GM12878 (cell line): Measurements from ENCODE around the gene VGLL4. TPM values are rescaled to one million over a fixed set of nuclear protein-coding genes. Genes with fewer than 3 reads are reported as not detected.

Experiments used
- ATAC-seq: fragments of 200-7000 bp; cut with Tn5 transposase; 3 replicates; pipeline ENCODE4 v1.9.1; 2020; ENCODE audit warnings: mild to moderate bottlenecking, moderate library complexity
- BruUV-seq: library from RNA; stranded (reverse); fragments of 400-500 nt; replicated peaks from 2 replicates; lab custom pipeline; 2021; lab: Mats Ljungman, UMichigan
- CTCF ChIA-PET: fragments of 300-600 bp; sonication (Branson Sonifier 250); formaldehyde crosslinking; extraction: SDS; loops from one replicate; lab custom pipeline; 2021; ENCODE audit warnings: inconsistent platforms; lab: Yijun Ruan, JAX
- POLR2A ChIA-PET: fragments of 350-600 bp; formaldehyde crosslinking; extraction: SDS; loops from one replicate; lab custom pipeline; 2021; ENCODE audit warnings: inconsistent platforms; lab: Charles Lee
- RAD21 ChIA-PET: fragments of 300-600 bp; sonication (Branson Sonifier 250); formaldehyde crosslinking; loops from one replicate; lab custom pipeline; 2023; ENCODE audit warnings: antibody characterized with exemption; ENCODE audit not compliant: unreplicated experiment; lab: Charles Lee
- SMC1A ChIA-PET: fragments of 300-600 bp; sonication (Branson Sonifier 250); formaldehyde crosslinking; loops from one replicate; lab custom pipeline; 2023; ENCODE audit not compliant: unreplicated experiment, uncharacterized antibody; lab: Charles Lee
- DNase-seq: peaks from one replicate; pipeline ENCODE4 v3.0.0-alpha.2; 2011; ENCODE audit warnings: low read depth, low spot score
- FAIRE-seq: peaks from 3 replicates; lab custom pipeline; 2011; peaks lifted over from hg19 to GRCh38; lab: Jason Lieb, UNC
- H2AFZ ChIP-seq: 2 replicates; pipeline ENCODE4 v1.6.0; 2011; ENCODE audit warnings: low read depth, low read length, control low read depth; ENCODE audit not compliant: control insufficient read depth
- H3K27ac ChIP-seq: 2 replicates; pipeline ENCODE4 v1.5.1; 2011; ENCODE audit warnings: control low read depth; ENCODE audit not compliant: control insufficient read depth, insufficient read depth
- H3K27me3 ChIP-seq, 2 experiments: replicated peaks in 1 of 2; 2 replicates each; pipeline versions ENCODE4 v1.6.0 to v1.6.1; 2011; ENCODE audit warnings: low read length in 1 of 2; ENCODE audit not compliant: control insufficient read depth in 2 of 2, insufficient read depth in 2 of 2
- H3K36me3 ChIP-seq, 2 experiments: 2 replicates each; pipeline ENCODE4 v1.5.1; 2011; ENCODE audit warnings: low read length in 1 of 2; ENCODE audit not compliant: control insufficient read depth in 2 of 2, insufficient read depth in 2 of 2
- H3K4me1 ChIP-seq: 2 replicates; pipeline ENCODE4 v1.6.1; 2011; ENCODE audit warnings: mild to moderate bottlenecking, low read length, moderate library complexity, mixed read lengths; ENCODE audit not compliant: control insufficient read depth, insufficient read depth
- H3K4me2 ChIP-seq: 2 replicates; pipeline ENCODE4 v1.6.0; 2011; ENCODE audit warnings: control low read depth; ENCODE audit not compliant: control insufficient read depth, insufficient read depth
- H3K4me3 ChIP-seq: fragments of 200-600 bp; sonication (generic); 2 replicates; pipeline ENCODE4 v1.5.1; 2016
- H3K79me2 ChIP-seq: 2 replicates; pipeline ENCODE4 v1.6.0; 2011; ENCODE audit warnings: low read length; ENCODE audit not compliant: control insufficient read depth, insufficient read depth
- H3K9ac ChIP-seq: 2 replicates; pipeline ENCODE4 v1.8.0; 2011; ENCODE audit warnings: low read length, control low read depth, mixed read lengths; ENCODE audit not compliant: control insufficient read depth, insufficient read depth
- H3K9me3 ChIP-seq: replicated peaks from 3 replicates; pipeline ENCODE4 v1.5.1; 2011; ENCODE audit warnings: mild to moderate bottlenecking, low read length; ENCODE audit not compliant: control insufficient read depth, insufficient read depth
- H4K20me1 ChIP-seq: 2 replicates; pipeline ENCODE4 v1.6.0; 2011; ENCODE audit not compliant: control insufficient read depth, insufficient read depth
- BRCA1 ChIP-seq: IDR thresholded peaks from 2 replicates; pipeline ENCODE4 v1.6.1; 2011; ENCODE audit warnings: low read depth, low read length, improper control_type of control experiment
- CEBPB ChIP-seq, 2 experiments: fragments of 150-350 bp in 1 of 2; IDR thresholded peaks; 2 replicates each; pipeline ENCODE4 v1.6.1; 2012 to 2014; ENCODE audit warnings: low read depth in 2 of 2, low read length in 2 of 2, borderline replicate concordance in 1 of 2, inconsistent platforms in 1 of 2
- CREM ChIP-seq: IDR thresholded peaks from 2 replicates; pipeline ENCODE4 v1.6.1; 2014; ENCODE audit warnings: antibody characterized with exemption, low read depth
- IKZF2 ChIP-seq, 2 experiments: fragments of 450-650 bp; IDR thresholded peaks; 2 replicates each; pipeline ENCODE4 v1.6.1; 2017; ENCODE audit warnings: mild to moderate bottlenecking in 2 of 2, moderate library complexity in 2 of 2
- MYC ChIP-seq: IDR thresholded peaks from 2 replicates; pipeline ENCODE4 v1.6.1; 2011; ENCODE audit warnings: mild to moderate bottlenecking, low read length, moderate library complexity, inconsistent platforms; ENCODE audit not compliant: insufficient read depth, insufficient replicate concordance, insufficient read length, severe bottlenecking
- NKRF ChIP-seq: fragments of 450-650 bp; conservative IDR thresholded peaks from 2 replicates; pipeline ENCODE4 v1.6.1; 2017; ENCODE audit warnings: mild to moderate bottlenecking, moderate library complexity
- NRF1 ChIP-seq: conservative IDR thresholded peaks from 2 replicates; pipeline ENCODE4 v1.6.1; 2011; ENCODE audit warnings: mild to moderate bottlenecking, low read depth, low read length, improper control_type of control experiment
- PAX8 ChIP-seq: fragments of 450-650 bp; IDR thresholded peaks from 2 replicates; pipeline ENCODE4 v1.6.1; 2017; ENCODE audit warnings: mild to moderate bottlenecking, moderate library complexity
- PBX3 ChIP-seq: IDR thresholded peaks from 2 replicates; pipeline ENCODE4 v1.6.1; 2011; ENCODE audit warnings: mild to moderate bottlenecking, low read depth, low read length, moderate library complexity; ENCODE audit not compliant: insufficient replicate concordance
- SIX5 ChIP-seq: IDR thresholded peaks from 2 replicates; pipeline ENCODE4 v1.6.1; 2011; ENCODE audit warnings: mild to moderate bottlenecking, low read depth, low read length, moderate library complexity; ENCODE audit not compliant: severe bottlenecking
- SP1 ChIP-seq: IDR thresholded peaks from one replicate; pipeline ENCODE4 v1.6.1; 2011; ENCODE audit warnings: low read depth, low read length
- SPI1 ChIP-seq: IDR thresholded peaks from 2 replicates; pipeline ENCODE4 v1.6.1; 2011; ENCODE audit warnings: low read depth, mild to moderate bottlenecking, low read length, moderate library complexity, borderline replicate concordance; ENCODE audit not compliant: insufficient read depth
- STAT3 ChIP-seq: IDR thresholded peaks from 2 replicates; pipeline ENCODE4 v1.6.1; 2011; ENCODE audit warnings: low read depth, low read length, improper control_type of control experiment
- TCF12 ChIP-seq: IDR thresholded peaks from 2 replicates; pipeline ENCODE4 v1.6.1; 2011; ENCODE audit warnings: low read depth, mild to moderate bottlenecking, low read length
- ZNF592 ChIP-seq: fragments of 450-650 bp; IDR thresholded peaks from 2 replicates; pipeline ENCODE4 v1.6.1; 2017; ENCODE audit warnings: mild to moderate bottlenecking, moderate library complexity
- WGBS: methylation state at CpG from one replicate; pipeline ENCODE4 v1.1.6; 2016; ENCODE audit warnings: low lambda C conversion rate; ENCODE audit not compliant: insufficient replicate concordance, insufficient coverage; ENCODE audit errors: missing lambda C conversion rate; 5-methylcytosine and 5-hydroxymethylcytosine counted together
- in situ Hi-C: fragments of 300-500 bp; cut with MboI; formaldehyde crosslinking; loops from 9 replicates; pipeline ENCODE4 v1.14.3; 2018; ENCODE audit warnings: mixed read lengths
- intact Hi-C: fragments of 100-400 bp; cut with micrococcal nuclease; formaldehyde crosslinking; loops from one replicate; pipeline ENCODE4 v1.14.2; 2022; ENCODE audit not compliant: unreplicated experiment
- polyA plus RNA-seq, 11 experiments: library from polyadenylated mRNA; depleted of rRNA in 4 of 11; unstranded in 6 of 11; stranded (reverse) in 5 of 11; fragments of >200 nt; fragmentation: Nextera tagmentation in 4 of 11; fragmentation: Illumina TruSeq in 1 of 11; extraction: Ambion mirVana in 4 of 11; extraction: Trizol in 1 of 11; gene quantifications; 1 replicate in 1 of 11; 2 replicates in 10 of 11; pipeline versions ENCODE4 v1.2.1 to v1.2.3, GENCODE V29; 2011 to 2016; ENCODE audit warnings: inconsistent platforms in 2 of 11, missing spikeins in 2 of 11, low read depth in 1 of 11
- total RNA-seq, 4 experiments: library from RNA; depleted of rRNA in 3 of 4; stranded (reverse); fragments of >200 nt in 3 of 4; fragmentation: Illumina TruSeq in 1 of 4; extraction: Trizol in 1 of 4; gene quantifications; 2 replicates each; pipeline versions ENCODE4 v1.2.1 to v1.2.3, GENCODE V29; 2013 to 2021

The VGLL4 gene
- total and polyA plus RNA-seq, 10 of the 15 experiments (the other 5 are each of a cell fraction or from before 2014, with no cell fraction given), result 0.44 to 38.1 (median 16.1) TPM

- H3K79me2 ChIP-seq, result peaks cover 1% of the 10 kb centered on the region
- ChIA-PET RAD21 (no interaction called here), CTCF (no interaction called here), SMC1A (interaction anchor here (1.6 kb wide), 1 partner anchor 48 kb away, joined by 3 read pairs; no protein-coding TSS in a partner anchor), POLR2A (interaction anchor here (1.0 kb wide), 1 partner anchor 9 kb away, joined by 3 read pairs; no protein-coding TSS in a partner anchor)
- no peak overlapping the region for H2AFZ ChIP-seq
- H3K4me2 ChIP-seq, result no peak overlapping the region
- intact Hi-C loops (no loop called here), in situ Hi-C loops (no loop called here)
- H3K36me3 ChIP-seq, result peaks cover 8 to 9% of the 10 kb centered on the region in 2 experiments
- no TSS peak for BruUV-seq
- no peaks in the 10 kb centered on the region for H3K9me3 ChIP-seq
- WGBS, result 98% methylated on average over 20 of the region's 20 CpGs
- DNase-seq (no peak), ATAC-seq (no peak), FAIRE-seq (no peak)
- H3K4me1 ChIP-seq, result no peaks in the 10 kb centered on the region
- no peaks in the 10 kb centered on the region for H3K27me3 ChIP-seq
- no peak overlapping the region for H3K9ac ChIP-seq
- H4K20me1 ChIP-seq, result no peaks in the 10 kb centered on the region; the same call in 1 of the 2 replicates
- H3K4me3 ChIP-seq, result no peak overlapping the region
- no peak overlapping the region for H3K27ac ChIP-seq
- TF ChIP-seq TCF12 (no peak), ZNF592 (no peak), NKRF (no peak), SP1 (no peak), SPI1 (no peak), MYC (no peak), BRCA1 (no peak), PAX8 (no peak), STAT3 (no peak), CEBPB (IDR thresholded peaks at IDR 0.05; ENCODE audit: borderline replicate concordance in 1 of 2, low read depth in 2 of 2, low read length in 2 of 2) (no peak), IKZF2 (IDR thresholded peaks at IDR 0.05) (no peak), NRF1 (no peak), SIX5 (no peak), PBX3 (no peak), CREM (no peak)
These were observed 72.8 kb downstream of the VGLL4 start for GRCh38 chr3:11570789-11571495.
